ENCODE data around the gene LRMDA.

LRMDA gene

GRCh38 chr10:75887992-75888680 is 456.7 kb downstream of the LRMDA start:
- DNase-seq = no peak

GRCh38 chr10:75889051-75889450 is 457.6 kb downstream of the LRMDA start:
- DNase-seq = no peak

GRCh38 chr10:75894761-75895160 is 463.3 kb downstream of the LRMDA start:
- no peak for DNase-seq

- no peak for DNase-seq
These were observed 463.8 kb downstream of the LRMDA start for GRCh38 chr10:75895259-75895658.

- DNase-seq = no peak
These were observed 468.5 kb downstream of the LRMDA start for GRCh38 chr10:75899816-75900390.

- DNase-seq = no peak
These were observed 471.4 kb downstream of the LRMDA start for GRCh38 chr10:75902816-75903215.

- DNase-seq = no peak
These were observed 473.3 kb downstream of the LRMDA start for GRCh38 chr10:75904499-75905283.

GRCh38 chr10:75905490-75905889 is 474.1 kb downstream of the LRMDA start:
- DNase-seq = no peak

GRCh38 chr10:75910032-75910431 is 478.6 kb downstream of the LRMDA start:
- DNase-seq = peak in 1 of 2 experiments; percentile 2

GRCh38 chr10:75911426-75911825 is 480.0 kb downstream of the LRMDA start:
- no peak for DNase-seq

- DNase-seq = no peak
These were observed 485.5 kb downstream of the LRMDA start for GRCh38 chr10:75916906-75917305.

GRCh38 chr10:75919913-75920312 is 488.5 kb downstream of the LRMDA start:
- DNase-seq = no peak

- no peak for DNase-seq
These were observed 491.0 kb downstream of the LRMDA start for GRCh38 chr10:75922435-75922834.

- no peak for DNase-seq
These were observed 493.0 kb downstream of the LRMDA start for GRCh38 chr10:75924309-75924902.

GRCh38 chr10:75925999-75926398 is 494.6 kb downstream of the LRMDA start:
- no peak for DNase-seq

GRCh38 chr10:75926763-75927162 is 495.3 kb downstream of the LRMDA start:
- no peak for DNase-seq

- DNase-seq = no peak
These were observed 496.8 kb downstream of the LRMDA start for GRCh38 chr10:75928231-75928630.

- no peak for DNase-seq
These were observed 498.3 kb downstream of the LRMDA start for GRCh38 chr10:75929630-75930161.

GRCh38 chr10:75932921-75933320 is 501.5 kb downstream of the LRMDA start:
- no peak for DNase-seq

GRCh38 chr10:75935240-75935639 is 503.8 kb downstream of the LRMDA start:
- DNase-seq = no peak

GRCh38 chr10:75935650-75936400 is 504.4 kb downstream of the LRMDA start:
- no peak for DNase-seq

GRCh38 chr10:75936841-75937240 is 505.4 kb downstream of the LRMDA start:
- DNase-seq = no peak

- no peak for DNase-seq
These were observed 506.4 kb downstream of the LRMDA start for GRCh38 chr10:75937823-75938222.
